AG08395 (cell line): ENCODE data around the gene CARMIL1.
A peak's percentile ranks its signal among the peaks of the same experiment; 100 is the strongest.

Experiments used
- DNase-seq: peaks from one replicate; pipeline ENCODE4 v3.0.0; 2012; ENCODE audit warnings: mixed read lengths, low spot score

CARMIL1 gene

DNA sequence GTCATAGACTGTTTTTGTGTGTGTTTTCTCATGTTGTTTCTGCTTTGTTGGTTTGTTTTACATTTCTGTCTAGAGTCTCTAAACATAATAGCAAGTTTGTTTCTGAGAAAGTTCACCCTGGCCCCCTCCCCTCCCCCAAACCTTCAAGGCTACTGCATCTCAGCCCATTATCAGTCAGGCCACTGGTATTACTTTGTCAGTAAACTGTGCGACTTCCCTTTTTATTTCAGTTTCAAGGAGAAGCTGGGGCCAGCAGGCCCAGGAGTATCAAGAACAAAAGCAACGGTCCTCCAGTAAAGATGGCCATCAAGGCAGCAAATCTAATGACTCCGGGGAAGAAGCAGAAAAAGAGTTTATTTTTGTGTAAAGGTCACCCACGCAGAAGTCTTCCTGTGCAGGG, 340.0 kb downstream of the CARMIL1 start:
- DNase-seq, result no peak

DNA sequence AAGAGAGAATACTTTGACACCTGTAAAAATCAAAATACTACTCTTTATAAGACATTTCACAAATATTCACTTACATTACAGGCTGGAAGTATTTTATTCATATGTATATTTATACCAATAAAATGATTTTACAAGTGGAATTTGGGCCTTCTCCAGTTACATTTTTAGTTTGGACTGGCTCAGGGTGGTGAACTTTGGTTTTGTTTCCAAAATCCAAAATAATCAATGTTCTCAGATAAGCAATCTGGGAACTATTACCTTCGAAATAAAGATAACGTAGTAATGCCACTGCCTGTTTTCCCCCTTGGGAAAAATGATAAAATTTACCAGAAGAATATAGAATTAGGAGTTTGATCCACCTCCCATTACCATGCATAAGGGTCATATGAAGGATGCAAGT, 341.2 kb downstream of the CARMIL1 start:
- DNase-seq, result no peak

DNA sequence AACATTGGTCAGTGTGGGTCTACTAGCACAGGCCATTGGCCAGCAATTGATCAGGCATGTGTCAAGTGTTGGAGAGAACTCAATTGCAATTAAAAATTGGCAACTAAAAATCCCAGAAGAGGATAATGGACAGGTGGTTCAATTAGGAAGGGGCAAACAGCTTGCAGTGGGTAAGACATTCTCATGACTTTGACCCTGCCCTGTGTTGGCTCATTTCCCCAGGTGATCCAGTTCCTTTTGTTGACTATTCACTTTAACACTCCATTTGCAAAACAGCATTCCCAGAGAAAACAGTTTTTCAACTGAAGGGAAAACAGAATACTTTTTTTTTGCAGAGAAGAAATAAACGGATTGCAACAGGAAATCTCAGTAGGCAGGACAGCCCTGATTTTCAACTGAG, 343.9 kb downstream of the CARMIL1 start:
- DNase-seq, result no peak

DNA sequence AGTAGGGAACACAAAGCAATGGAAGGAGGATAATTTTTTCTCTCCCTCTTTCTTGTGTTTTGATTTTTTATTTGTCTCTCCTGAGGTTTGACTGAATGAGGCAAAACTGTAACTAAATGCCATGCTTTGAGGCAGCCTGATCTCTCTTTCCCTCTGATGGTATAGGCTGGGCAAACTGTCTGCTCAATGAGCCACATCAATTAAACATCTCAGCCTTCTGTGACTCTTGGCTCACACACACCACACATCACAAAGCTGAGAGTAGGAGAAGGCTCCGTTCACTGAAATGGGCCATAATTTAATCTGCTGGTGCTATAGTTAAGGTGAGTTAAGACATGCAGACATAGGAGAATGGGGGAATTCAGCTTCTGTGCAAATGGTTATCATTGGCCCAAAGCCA, 344.7 kb downstream of the CARMIL1 start:
- no peak for DNase-seq

DNA sequence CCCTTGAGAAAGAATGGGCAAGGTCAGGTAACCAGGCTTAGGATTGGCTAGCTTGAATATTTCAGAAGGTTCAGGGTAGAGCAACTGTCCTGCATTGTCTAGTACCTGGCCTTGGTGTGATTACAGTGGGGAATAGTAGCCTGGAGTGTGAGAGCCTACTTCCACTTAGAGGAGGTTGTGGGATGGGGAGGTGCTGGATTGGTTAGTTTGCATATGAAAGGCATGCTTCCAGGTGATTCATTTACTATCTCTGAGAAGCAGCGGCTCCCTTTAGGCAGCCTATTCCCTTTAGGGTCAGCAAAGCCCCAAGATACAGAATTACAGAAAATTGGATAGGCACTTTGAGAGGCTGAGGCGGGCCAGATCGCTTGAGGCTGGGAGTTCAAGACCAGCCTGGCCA, 347.8 kb downstream of the CARMIL1 start:
- DNase-seq, result no peak

DNA sequence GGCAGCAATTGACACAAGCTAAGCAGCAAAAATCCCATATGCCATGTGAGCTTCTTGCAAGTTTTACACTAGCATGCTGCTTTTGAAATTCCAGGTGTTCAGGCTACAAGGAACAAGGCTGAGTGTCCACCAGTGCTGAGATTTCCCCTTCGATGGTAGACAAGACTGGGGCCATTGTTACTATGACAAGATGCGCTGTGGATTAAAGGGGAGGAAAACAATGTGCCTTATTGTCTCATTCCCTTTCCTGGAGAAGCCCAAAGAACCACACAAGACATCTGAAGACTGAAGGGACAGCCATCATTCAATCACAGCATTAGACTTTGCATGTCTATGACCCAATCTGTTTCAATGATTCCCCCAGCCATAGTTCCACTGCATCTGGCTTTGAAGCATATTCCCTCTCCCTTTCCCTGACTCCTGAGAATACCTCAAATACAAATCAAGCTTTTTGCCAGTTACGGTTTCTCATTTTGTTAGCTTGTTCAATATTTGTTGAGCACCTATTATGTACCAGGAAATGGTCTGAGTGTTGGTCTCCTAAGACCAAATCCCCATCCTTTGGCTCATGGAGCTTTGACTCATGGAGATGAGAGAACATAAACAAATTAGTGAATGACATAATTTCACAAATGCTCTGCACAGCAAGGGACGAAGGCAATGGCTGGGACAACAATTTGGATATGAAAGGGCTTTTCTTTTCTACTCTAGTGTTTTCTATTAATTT, 349.5 kb downstream of the CARMIL1 start:
- DNase-seq, result no peak

DNA sequence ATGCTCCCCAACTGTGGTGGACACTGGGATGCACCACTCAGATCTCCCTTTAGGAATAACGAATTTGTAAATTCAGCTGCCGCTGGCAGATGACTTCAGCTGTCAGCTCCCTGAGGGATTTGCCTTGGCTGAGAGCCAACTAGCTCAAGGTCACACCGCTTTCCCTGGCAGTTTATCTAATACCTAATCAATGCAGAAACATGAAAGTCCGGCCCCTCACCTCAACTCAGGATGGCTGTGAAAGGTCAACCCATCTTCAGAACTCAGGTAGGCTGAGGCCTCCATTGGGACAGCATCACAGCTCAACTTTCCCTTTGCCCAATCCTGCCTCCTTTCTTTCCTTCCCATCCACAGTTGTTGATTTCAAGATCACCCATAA, 350.0 kb downstream of the CARMIL1 start:
- DNase-seq, result no peak

DNA sequence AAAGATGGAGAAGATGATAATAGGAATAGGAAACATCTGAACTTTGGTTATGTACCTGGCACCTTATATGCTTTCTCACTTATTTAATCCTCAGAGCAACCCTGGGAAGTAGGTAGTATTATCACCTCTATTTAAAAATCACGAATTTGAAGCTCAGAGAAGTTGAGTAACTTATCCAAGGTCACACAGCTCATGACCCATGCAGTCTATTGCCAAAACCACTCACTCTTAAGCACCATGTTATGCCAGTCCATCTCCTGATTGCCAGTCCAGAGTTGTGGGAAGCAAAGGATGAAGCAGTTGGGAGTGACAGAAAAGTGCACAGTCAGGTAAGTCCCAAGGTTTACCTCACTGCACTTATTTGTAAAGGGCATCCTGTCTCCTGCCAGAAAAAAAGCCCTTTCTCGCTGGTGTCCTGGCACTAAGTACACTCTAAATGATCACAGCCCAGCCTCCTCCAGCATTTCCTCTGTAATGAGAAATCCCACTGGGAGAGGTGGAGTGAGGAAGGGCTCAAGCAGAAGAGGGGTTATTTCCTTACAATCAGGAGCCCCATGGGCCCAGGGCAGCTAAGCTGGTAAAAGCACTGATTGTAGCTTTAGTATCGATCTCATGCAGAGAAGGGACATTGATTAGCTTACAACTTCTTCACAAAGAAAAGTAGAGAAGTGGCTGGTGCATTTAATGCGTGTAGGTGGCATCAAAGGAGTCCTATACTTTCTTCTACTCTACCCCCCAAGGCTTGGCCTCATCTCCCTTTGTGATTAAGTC, 351.5 kb downstream of the CARMIL1 start:
- no peak for DNase-seq

DNA sequence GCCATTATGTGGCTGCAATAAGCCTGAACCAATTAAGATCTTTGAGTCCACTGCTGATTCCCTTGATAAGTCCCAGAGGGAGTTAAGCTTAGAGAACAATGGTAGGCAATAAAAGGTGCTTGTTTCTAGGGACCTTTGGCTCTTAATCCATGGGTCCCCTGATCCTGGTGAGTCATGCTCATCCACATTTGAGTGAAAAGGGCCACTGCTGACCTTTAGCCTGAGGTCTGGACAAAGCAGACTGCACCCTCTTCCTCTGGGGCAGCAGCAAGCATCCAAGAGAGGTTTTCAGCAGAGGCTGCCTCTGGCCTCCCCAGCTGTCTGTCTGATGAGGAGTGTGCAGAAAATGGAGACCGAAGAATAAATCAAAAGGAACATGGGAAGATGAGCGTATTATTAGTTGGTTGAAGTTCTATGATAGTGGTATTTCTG, 356.7 kb downstream of the CARMIL1 start:
- no peak for DNase-seq

DNA sequence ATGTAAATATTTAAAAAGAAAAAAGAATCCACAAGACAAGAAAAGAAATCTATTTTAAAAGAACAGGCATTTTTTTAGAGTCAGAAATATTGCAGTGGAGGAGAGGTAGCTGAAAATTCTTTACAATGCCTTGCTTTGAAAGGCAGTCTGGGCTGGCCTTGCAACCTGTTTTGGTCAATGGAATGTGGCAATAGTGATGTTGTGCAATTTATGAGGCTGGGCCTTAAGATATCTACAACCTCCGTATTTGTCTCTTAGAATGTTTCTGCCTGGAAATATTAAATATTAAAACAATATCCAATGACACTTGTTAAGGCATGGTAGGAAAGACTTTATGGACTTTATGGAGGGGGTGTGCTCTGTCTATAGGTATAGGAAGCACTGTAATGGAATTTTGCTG, 358.0 kb downstream of the CARMIL1 start:
- DNase-seq, result no peak

DNA sequence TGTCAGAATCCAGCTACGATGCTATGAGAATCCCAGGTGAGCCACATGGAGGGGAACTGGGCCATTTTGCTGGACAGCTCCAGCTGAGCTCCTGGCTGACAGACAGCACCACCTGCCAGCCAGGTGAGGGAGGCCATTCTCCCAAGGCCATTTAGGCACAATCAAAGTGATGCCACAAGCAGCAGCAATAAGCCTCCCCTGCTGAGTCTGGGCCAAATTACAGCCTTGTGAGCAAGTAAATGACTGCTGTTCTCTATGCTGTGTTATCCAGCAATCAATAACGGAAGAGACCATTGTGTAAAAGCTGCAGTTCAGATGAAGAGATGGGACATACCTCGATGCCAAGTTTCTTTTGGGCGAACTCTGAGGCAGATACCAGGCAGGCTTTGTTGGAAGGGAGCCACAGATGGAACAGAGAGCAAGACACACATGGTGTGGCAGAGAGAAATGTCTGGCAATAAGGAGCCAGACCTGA, 358.8 kb downstream of the CARMIL1 start:
- no peak for DNase-seq

DNA sequence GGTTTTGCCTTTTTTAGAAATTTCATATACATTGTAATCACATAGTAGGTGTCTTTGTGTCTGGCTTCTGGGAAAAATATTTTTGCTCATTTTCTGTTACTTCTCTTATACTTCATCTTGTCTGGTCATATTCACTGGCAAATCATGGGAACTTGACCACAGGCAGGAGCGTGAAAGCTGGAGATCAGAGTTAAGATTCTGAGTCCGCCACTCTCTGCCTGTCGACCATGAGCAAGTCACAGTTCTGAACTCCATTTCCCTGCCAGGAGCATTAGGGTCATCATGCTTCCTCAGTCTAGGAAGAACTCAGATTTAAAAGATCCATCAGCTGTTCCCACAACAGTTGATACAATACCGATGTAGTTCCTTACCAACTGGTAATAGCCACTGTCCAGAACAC, 360.5 kb downstream of the CARMIL1 start:
- DNase-seq, result no peak

DNA sequence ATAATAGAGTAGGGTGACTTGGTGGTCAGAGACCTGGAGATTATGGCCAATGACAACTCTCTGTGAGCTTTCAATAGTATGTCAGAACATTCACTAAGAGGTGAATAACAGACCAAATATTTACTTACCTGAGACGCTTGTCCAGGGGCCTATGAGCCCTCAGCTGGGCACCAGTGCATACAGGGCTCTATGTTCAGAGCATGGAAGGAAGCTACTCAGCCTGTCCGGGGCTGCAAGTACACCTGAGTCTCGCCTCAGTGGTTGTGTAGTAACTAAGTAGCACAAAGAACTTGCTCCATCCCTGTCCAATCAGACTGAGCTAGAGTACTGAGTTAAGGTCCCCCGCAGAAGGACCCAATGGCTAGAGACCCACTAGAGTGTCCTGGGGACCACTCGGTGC, 361.3 kb downstream of the CARMIL1 start:
- DNase-seq, result no peak

DNA sequence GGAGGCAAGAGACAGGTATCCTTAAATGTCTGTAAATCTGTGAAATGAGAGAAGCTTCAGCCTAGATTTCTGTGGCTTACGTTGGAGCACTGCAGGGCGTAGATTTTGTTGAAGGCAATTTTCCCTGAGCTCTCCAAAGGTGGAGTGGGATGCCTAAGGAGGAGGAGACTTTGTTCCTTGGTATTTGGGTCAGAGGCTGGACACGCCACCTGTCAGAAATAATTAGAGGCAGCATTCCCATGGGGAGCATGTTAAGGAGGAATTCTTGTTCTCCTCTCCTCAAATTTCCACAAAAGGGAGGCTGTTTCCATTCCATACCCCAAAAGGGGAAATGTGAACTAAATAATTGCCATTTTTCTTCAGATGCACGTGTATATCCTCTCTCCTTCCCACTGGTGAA, 361.7 kb downstream of the CARMIL1 start:
- no peak for DNase-seq

DNA sequence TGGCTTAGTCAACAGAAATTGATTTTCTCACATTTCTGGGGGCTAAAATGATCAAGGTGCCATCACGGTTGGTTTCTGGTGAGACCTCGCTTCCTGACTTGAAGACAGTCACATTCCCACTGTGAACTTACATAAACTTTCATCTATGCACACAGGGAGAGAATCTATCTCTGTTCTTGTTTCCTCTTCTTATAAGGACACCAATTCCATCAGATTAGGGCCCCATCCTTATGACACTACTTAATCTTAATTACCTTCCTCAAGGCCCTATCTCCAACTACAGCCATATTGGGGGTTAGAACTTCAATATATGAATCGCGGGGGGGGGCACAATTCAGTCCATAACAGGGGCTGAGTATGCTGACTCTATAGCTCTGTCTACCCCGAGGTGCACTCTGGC, 362.2 kb downstream of the CARMIL1 start:
- DNase-seq, result no peak

DNA sequence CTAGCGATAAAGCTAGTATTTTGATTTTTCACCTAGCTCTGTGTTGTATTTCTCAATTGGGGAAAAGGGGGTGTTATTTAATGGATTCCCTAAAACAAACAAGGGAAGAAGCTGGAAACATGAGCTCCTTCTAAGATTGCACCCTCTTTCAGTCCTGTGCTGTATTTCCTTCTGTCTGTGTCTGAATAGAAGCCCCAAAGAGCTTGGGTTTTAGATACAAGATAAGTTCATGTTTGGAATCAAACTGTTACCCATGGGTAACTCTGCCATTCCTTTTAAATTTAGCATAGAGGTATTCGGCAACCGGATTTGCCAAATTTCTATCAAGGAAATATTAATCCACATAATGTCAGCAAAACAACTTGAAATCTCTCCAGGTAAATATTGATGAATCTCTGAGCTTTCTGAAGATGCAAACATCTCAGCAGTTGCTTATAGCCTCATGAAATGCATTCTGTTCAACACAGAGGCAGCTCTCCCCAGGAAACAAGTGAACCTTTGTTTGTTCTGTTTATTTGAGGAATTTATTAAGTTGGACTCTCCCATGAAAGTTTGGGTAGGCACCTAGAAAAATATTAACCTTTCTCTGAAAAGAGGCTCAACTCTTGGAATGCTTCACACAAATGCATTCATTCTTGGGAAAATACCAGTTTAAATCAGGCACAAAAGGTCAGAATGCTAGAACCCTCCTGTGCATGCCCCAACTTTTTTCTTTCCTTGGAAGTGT, 362.9 kb downstream of the CARMIL1 start:
- DNase-seq, result no peak

DNA sequence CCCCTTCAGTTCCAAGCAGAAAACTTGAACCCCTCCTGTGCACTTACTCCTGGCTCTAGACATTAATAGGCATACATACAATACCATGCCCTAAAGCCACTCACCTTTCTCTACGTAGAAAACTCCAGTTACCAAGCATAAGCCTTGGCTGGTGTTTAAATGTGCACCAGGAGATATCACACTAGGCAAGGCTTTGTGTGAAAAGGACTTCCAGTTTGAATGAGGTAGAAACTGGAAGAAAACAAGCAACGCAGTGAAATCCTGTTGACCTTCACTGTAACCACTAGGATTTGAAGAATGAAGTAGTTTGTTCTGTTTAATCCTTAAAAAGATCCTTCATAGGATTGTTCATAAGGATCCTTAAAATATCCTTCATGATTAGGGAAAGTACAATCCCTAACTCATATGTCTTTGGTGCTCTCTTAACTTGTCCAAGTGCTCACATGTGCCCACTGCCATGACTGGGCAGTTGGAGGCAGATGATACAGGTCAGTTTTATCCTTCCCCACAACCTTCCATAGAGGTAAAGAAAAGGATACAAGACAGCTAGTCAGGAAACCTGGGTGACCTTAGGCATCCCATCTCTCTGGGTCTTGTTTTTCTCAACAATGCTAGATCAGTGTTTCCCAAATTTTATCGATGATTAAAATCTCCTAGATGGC, 363.6 kb downstream of the CARMIL1 start:
- DNase-seq, result no peak

DNA sequence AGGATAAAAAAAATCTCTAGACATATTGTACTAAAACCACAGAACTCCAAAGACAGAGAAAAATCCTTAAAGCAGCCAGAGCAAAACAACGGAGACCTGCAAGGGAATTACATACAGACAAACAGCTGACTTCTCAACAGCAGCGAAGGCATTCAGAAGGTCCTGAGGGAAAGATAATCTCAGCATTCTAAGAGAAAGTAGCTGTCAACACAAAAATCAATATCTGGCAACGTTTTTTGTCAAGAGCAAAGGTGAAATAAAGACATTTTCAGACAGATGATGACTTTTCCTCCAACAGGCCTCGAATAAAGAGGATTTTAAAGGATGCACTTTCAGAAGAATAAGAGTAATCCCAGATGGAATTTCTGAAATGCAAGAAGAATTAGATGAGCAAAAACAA, 366.7 kb downstream of the CARMIL1 start:
- DNase-seq, result no peak

DNA sequence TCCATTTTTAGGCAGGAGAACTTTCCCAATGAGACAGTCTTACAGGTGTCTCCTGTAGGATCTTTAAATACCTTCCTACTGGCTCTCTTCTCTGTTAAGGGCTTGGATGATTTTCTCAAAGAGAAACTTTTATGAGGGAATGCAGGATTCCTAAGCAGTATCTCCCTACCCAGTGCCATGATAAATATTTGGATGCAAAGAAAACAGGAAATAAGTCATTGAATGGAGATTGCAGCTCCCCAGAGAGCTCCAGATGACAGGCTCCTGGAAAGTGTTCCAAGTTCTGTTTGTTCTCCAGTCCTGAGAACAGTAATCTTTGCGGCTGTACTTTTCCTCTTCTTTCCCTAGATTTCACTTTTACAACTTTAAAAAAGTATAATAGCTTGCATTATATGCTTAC, 370.4 kb downstream of the CARMIL1 start:
- no peak for DNase-seq

DNA sequence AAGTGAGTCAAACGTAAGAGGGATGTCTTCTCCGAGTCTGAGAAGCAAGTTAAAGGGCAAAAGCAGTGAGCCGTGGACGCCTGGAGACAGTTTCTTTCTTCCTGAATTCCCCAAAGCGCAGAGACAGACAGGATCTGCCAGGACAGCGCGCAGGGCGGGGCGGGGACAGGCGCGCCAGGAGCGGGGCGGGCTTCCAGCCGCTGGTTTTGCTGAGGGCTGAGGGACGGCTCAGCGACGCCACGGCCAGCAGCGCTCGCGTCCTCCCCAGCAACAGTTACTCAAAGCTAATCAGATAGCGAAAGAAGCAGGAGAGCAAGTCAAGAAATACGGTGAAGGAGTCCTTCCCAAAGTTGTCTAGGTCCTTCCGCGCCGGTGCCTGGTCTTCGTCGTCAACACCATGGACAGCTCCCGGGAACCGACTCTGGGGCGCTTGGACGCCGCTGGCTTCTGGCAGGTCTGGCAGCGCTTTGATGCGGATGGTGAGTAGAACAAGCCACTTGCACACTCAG, 372.9 kb downstream of the CARMIL1 start, which contains the start of gene SCGN:
Gene SCGN (plus strand): TSS at position 209 of the 509 bp plus-strand sequence. CDS start 189 bp downstream, at position 398.
- peak; percentile 66 for DNase-seq

DNA sequence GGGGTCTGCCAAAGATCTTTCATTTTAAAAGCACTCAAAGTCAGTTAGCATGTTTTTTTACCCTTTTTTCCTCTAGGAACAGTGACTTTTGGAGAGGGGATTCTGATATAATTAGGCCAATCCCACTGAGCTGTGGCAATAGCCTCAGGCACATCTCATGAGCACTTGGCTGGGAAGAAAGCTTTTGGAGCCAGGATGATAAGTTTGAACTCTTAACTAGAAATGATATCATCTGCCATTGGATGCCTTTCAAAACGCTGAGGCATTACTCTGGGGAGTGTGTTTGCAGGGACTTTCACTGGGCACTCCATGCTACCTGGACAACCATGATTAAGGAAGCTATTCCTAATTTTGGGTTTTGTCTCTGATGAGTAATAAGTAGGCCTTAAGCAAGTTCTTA, 376.5 kb downstream of the CARMIL1 start:
- no peak for DNase-seq
